HepG2 (cell line): ENCODE measurements around the gene TMEM59. TPM values are rescaled to one million over a fixed set of nuclear protein-coding genes. Genes with fewer than 3 reads are reported as not detected.

ENCODE experiments used
- CCAR2 ChIP-seq: fragments of 200-400 bp; formaldehyde crosslinking; optimal IDR thresholded peaks from 2 replicates; pipeline ENCODE3; 2018; ENCODE audit warnings: low read depth, mild to moderate bottlenecking, low read length, moderate library complexity
- CEBPG ChIP-seq: IDR thresholded peaks from 2 replicates; pipeline ENCODE4 v1.6.1; 2016
- FOXP1 ChIP-seq, 2 experiments: fragments of 450-650 bp in 1 of 2; IDR thresholded peaks; 2 replicates each; pipeline ENCODE4 v1.6.1; 2017 to 2018; ENCODE audit warnings: antibody characterized with exemption in 1 of 2
- GFI1 ChIP-seq: sonication (generic); formaldehyde crosslinking; IDR thresholded peaks from 2 replicates; pipeline ENCODE4 v1.5.0; 2020; ENCODE audit warnings: missing genetic modification reagents, mild to moderate bottlenecking, borderline replicate concordance
- HNF1A ChIP-seq, 2 experiments: sonication (generic) in 1 of 2; formaldehyde crosslinking in 1 of 2; IDR thresholded peaks; 2 replicates each; pipeline versions ENCODE4 v1.4.0 to v1.6.1; 2016 to 2020; ENCODE audit warnings: borderline replicate concordance in 1 of 2, low read depth in 1 of 2, mild to moderate bottlenecking in 1 of 2, missing genetic modification reagents in 1 of 2
- IRF2 ChIP-seq: IDR thresholded peaks from 2 replicates; pipeline ENCODE4 v1.6.1; 2018; ENCODE audit warnings: missing genetic modification reagents, missing compliant biosample characterization
- KMT2B ChIP-seq: IDR thresholded peaks from 2 replicates; pipeline ENCODE4 v1.6.1; 2016; ENCODE audit warnings: missing genetic modification reagents, missing compliant biosample characterization
- LCORL ChIP-seq, 2 experiments: fragments of 450-650 bp in 1 of 2; sonication (generic) in 1 of 2; formaldehyde crosslinking in 1 of 2; IDR thresholded peaks; 2 replicates each; pipeline versions ENCODE4 v1.5.0 to v1.6.1; 2017 to 2020; ENCODE audit warnings: antibody characterized with exemption in 1 of 2, missing genetic modification reagents in 1 of 2
- MAFK ChIP-seq, 2 experiments: IDR thresholded peaks in 1 of 2; conservative IDR thresholded peaks in 1 of 2; 2 replicates each; pipeline ENCODE4 v1.6.1; 2011; ENCODE audit warnings: improper control_type of control experiment in 2 of 2, low read length in 2 of 2
- MBNL3 ChIP-seq: fragments of 250-450 bp; sonication (Bioruptor Pico); conservative IDR thresholded peaks from 2 replicates; pipeline ENCODE4 v1.8.0; 2022; ENCODE audit warnings: mild to moderate bottlenecking, inconsistent platforms
- MLLT10 ChIP-seq: sonication (generic); formaldehyde crosslinking; IDR thresholded peaks from 2 replicates; pipeline ENCODE4 v1.4.0; 2020; ENCODE audit warnings: missing genetic modification reagents
- MTF2 ChIP-seq: sonication (generic); formaldehyde crosslinking; IDR thresholded peaks from 2 replicates; pipeline ENCODE4 v1.5.0; 2020; ENCODE audit warnings: missing genetic modification reagents, borderline replicate concordance
- NCOA2 ChIP-seq: sonication (generic); formaldehyde crosslinking; IDR thresholded peaks from 2 replicates; pipeline ENCODE4 v1.8.0; 2022; ENCODE audit warnings: inconsistent platforms
- NFE2L1 ChIP-seq: sonication (generic); formaldehyde crosslinking; IDR thresholded peaks from 2 replicates; pipeline ENCODE4 v1.4.0; 2020; ENCODE audit warnings: missing genetic modification reagents, mild to moderate bottlenecking, borderline replicate concordance
- NFIC ChIP-seq: IDR thresholded peaks from 2 replicates; pipeline ENCODE4 v1.6.1; 2012; ENCODE audit warnings: mild to moderate bottlenecking, low read length, inconsistent platforms
- NR2C2 ChIP-seq: sonication (generic); formaldehyde crosslinking; IDR thresholded peaks from 2 replicates; pipeline ENCODE4 v1.4.0; 2020; ENCODE audit warnings: missing genetic modification reagents, mild to moderate bottlenecking, moderate library complexity, borderline replicate concordance
- NRL ChIP-seq: sonication (generic); formaldehyde crosslinking; IDR thresholded peaks from 2 replicates; pipeline ENCODE4 v1.5.0; 2020; ENCODE audit warnings: missing genetic modification reagents, mild to moderate bottlenecking, moderate library complexity, borderline replicate concordance
- POLR2AphosphoS2 ChIP-seq: IDR thresholded peaks from 2 replicates; pipeline ENCODE4 v1.6.1; 2011; ENCODE audit warnings: low read depth, low read length, improper control_type of control experiment
- RARA ChIP-seq: IDR thresholded peaks from 2 replicates; pipeline ENCODE4 v1.6.1; 2016; ENCODE audit warnings: missing genetic modification reagents, missing compliant biosample characterization
- REXO4 ChIP-seq: sonication (generic); formaldehyde crosslinking; IDR thresholded peaks from 2 replicates; pipeline ENCODE4 v1.8.0; 2022; ENCODE audit warnings: missing genetic modification reagents, mild to moderate bottlenecking, borderline replicate concordance
- RNF2 ChIP-seq: fragments of 450-650 bp; conservative IDR thresholded peaks from 2 replicates; pipeline ENCODE4 v1.6.1; 2016; ENCODE audit warnings: low read depth
- SOX5 ChIP-seq: IDR thresholded peaks from 2 replicates; pipeline ENCODE4 v1.6.1; 2016; ENCODE audit warnings: borderline replicate concordance
- SP5 ChIP-seq: IDR thresholded peaks from 2 replicates; pipeline ENCODE4 v1.6.1; 2016; ENCODE audit warnings: low read depth, borderline replicate concordance
- SSRP1 ChIP-seq: IDR thresholded peaks from 2 replicates; pipeline ENCODE4 v1.6.1; 2016; ENCODE audit warnings: control low read depth
- TP53 ChIP-seq: sonication (generic); formaldehyde crosslinking; conservative IDR thresholded peaks from 2 replicates; pipeline ENCODE4 v1.4.0; 2020; ENCODE audit warnings: missing genetic modification reagents
- ZNF264 ChIP-seq: sonication (generic); formaldehyde crosslinking; IDR thresholded peaks from 2 replicates; pipeline ENCODE4 v1.4.0; 2020; ENCODE audit warnings: missing genetic modification reagents
- ZNF275 ChIP-seq: sonication (generic); formaldehyde crosslinking; IDR thresholded peaks from 2 replicates; pipeline ENCODE4 v1.8.0; 2022; ENCODE audit warnings: missing genetic modification reagents, mild to moderate bottlenecking, inconsistent platforms, borderline replicate concordance
- polyA plus RNA-seq, 8 experiments: library from polyadenylated mRNA; depleted of rRNA in 3 of 8; stranded (reverse) in 7 of 8; unstranded in 1 of 8; fragments of >200 nt; fragmentation: Illumina TruSeq in 4 of 8; extraction: Trizol in 4 of 8; gene quantifications; 2 replicates each; pipeline versions ENCODE4 v1.2.1 to v1.2.3, GENCODE V29; 2011 to 2016; ENCODE audit warnings: low read depth in 4 of 8, missing spikeins in 1 of 8, mixed read lengths in 1 of 8; ENCODE audit not compliant: insufficient read depth in 1 of 8
- total RNA-seq, 5 experiments: library from RNA; depleted of rRNA; stranded (reverse); fragments of >200 nt; fragmentation: Illumina TruSeq; extraction: Trizol; gene quantifications; 2 replicates each; pipeline ENCODE4 v1.2.3, GENCODE V29; 2016; ENCODE audit warnings: low read depth in 1 of 5

Gene TMEM59
- total and polyA plus RNA-seq, 2 of the 13 experiments (the other 11 are each of a cell fraction or from before 2014, with no cell fraction given) = 147 to 363 TPM

- TF ChIP-seq MTF2 (CRISPR knock-in tag) (no peak), IRF2 (CRISPR knock-in tag) (peak; percentile 16; the same call in 1 of the 2 replicates), SP5 (no peak), ZNF275 (CRISPR knock-in tag) (no peak), CCAR2 (no peak), SSRP1 (CRISPR knock-in tag) (no peak), LCORL (IDR thresholded peaks at IDR 0.05) (no peak), LCORL (CRISPR knock-in tag; IDR thresholded peaks at IDR 0.05) (no peak), FOXP1 (IDR thresholded peaks at IDR 0.05) (no peak), FOXP1 (CRISPR knock-in tag; IDR thresholded peaks at IDR 0.05) (peak; percentile 70), TP53 (CRISPR knock-in tag) (no peak), REXO4 (CRISPR knock-in tag) (no peak), MAFK (conservative IDR thresholded peaks at IDR 0.05 in 1 of 2, IDR thresholded peaks at IDR 0.05 in 1 of 2; ENCODE audit: low read length in 2 of 2) (no peak), HNF1A (IDR thresholded peaks at IDR 0.05; ENCODE audit: low read depth) (peak; percentile 92), HNF1A (CRISPR knock-in tag; IDR thresholded peaks at IDR 0.05; ENCODE audit: borderline replicate concordance) (peak; percentile 82), SOX5 (peak; percentile 68), MBNL3 (CRISPR knock-in tag) (no peak), ZNF264 (peak; percentile 46; the same call in 1 of the 2 replicates), NRL (no peak), KMT2B (CRISPR knock-in tag) (0 out of 2 replicates have a peak, but pooled peaks have one; percentile 17), CEBPG (CRISPR knock-in tag) (peak; percentile 58), NR2C2 (peak; percentile 76; the same call in 1 of the 2 replicates), NCOA2 (CRISPR knock-in tag) (peak; percentile 82), RARA (peak; percentile 98), NFE2L1 (CRISPR knock-in tag) (no peak), GFI1 (peak; percentile 53; the same call in 1 of the 2 replicates), MLLT10 (CRISPR knock-in tag) (no peak), RNF2 (no peak), POLR2AphosphoS2 (no peak), NFIC (0 out of 2 replicates have a peak, but pooled peaks have one; percentile 55)
These were observed 27.6 kb upstream of the TMEM59 start (continued) for GRCh38 chr1:54080598-54081049.
